GM12878 (cell line): Measurements from ENCODE around the gene ZMIZ1.

Experiments used
- EZH2 ChIP-seq: IDR thresholded peaks from 2 replicates; pipeline ENCODE4 v1.6.1; 2012; ENCODE audit warnings: low read depth, mild to moderate bottlenecking, control low read depth, inconsistent platforms, low read length, borderline replicate concordance; ENCODE audit not compliant: control insufficient read depth
- LARP7 ChIP-seq: fragments of 450-650 bp; IDR thresholded peaks from 2 replicates; pipeline ENCODE4 v1.6.1; 2017; ENCODE audit warnings: mild to moderate bottlenecking
- SP1 ChIP-seq: IDR thresholded peaks from one replicate; pipeline ENCODE4 v1.6.1; 2011; ENCODE audit warnings: low read depth, low read length
- SRF ChIP-seq, 2 experiments: IDR thresholded peaks; 2 replicates each; pipeline ENCODE4 v1.6.1; 2011; ENCODE audit warnings: low read depth in 2 of 2, low read length in 2 of 2, mild to moderate bottlenecking in 1 of 2, moderate library complexity in 1 of 2
- TCF12 ChIP-seq: IDR thresholded peaks from 2 replicates; pipeline ENCODE4 v1.6.1; 2011; ENCODE audit warnings: low read depth, mild to moderate bottlenecking, low read length

- TF ChIP-seq TCF12 (no peak), EZH2 (no peak), LARP7 (no peak), SP1 (no peak), SRF (IDR thresholded peaks at IDR 0.05; ENCODE audit: low read depth in 2 of 2, low read length in 2 of 2) (no peak)
Measured at GRCh38 chr10:79108728-79109127, 40.0 kb downstream of the ZMIZ1 start.
